22Rv1 (cell line): ENCODE results near the gene CYP27A1.

ENCODE experiments used
- ZFX ChIP-seq: fragments of 450-650 bp; IDR thresholded peaks from 2 replicates; pipeline ENCODE4 v1.6.1; 2017; ENCODE audit warnings: antibody characterized with exemption, borderline replicate concordance
- TF ChIP-seq, protein P1 (sequence below): fragments of 450-650 bp; IDR thresholded peaks from 2 replicates; pipeline ENCODE4 v1.5.1; 2017; ENCODE audit warnings: mild to moderate bottlenecking

DNA sequence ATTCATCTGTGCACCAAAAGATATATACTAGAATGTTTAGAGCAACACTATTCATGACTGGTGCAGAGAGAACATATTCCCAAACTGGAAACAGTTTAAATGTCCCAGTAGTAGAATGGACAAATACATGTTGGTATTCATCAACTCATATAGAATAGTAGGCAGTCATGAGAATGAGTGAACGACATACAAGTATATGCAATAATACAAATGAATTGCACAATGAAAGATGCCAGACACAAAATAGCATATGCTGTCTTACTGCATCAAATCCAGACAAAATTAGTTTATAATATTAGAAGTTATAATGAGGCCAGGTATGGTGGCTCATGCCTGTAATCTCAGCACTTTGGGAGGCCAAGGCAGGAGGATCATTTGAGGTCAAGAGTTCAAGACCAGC is 57.9 kb downstream of the CYP27A1 start:
- TF ChIP-seq, protein P1, sequence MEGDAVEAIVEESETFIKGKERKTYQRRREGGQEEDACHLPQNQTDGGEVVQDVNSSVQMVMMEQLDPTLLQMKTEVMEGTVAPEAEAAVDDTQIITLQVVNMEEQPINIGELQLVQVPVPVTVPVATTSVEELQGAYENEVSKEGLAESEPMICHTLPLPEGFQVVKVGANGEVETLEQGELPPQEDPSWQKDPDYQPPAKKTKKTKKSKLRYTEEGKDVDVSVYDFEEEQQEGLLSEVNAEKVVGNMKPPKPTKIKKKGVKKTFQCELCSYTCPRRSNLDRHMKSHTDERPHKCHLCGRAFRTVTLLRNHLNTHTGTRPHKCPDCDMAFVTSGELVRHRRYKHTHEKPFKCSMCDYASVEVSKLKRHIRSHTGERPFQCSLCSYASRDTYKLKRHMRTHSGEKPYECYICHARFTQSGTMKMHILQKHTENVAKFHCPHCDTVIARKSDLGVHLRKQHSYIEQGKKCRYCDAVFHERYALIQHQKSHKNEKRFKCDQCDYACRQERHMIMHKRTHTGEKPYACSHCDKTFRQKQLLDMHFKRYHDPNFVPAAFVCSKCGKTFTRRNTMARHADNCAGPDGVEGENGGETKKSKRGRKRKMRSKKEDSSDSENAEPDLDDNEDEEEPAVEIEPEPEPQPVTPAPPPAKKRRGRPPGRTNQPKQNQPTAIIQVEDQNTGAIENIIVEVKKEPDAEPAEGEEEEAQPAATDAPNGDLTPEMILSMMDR, result no peak
- no peak for TF ChIP-seq ZFX
